HepG2 (cell line): Measurements from ENCODE around the gene ATP10A. TPM values are rescaled to one million over a fixed set of nuclear protein-coding genes. Genes with fewer than 3 reads are reported as not detected.

Source experiments
- ATAC-seq: fragments of 200-7000 bp; cut with Tn5 transposase; 3 replicates; pipeline ENCODE4 v1.9.1; 2020; ENCODE audit warnings: mild to moderate bottlenecking, moderate library complexity
- BruUV-seq: library from RNA; stranded (reverse); fragments of 400-500 nt; replicated peaks from 2 replicates; lab custom pipeline; 2021; lab: Mats Ljungman, UMichigan
- CTCF ChIA-PET: fragments of 300-600 bp; formaldehyde crosslinking; extraction: SDS; loops from one replicate; lab custom pipeline; 2021; ENCODE audit warnings: low total read pairs, inconsistent platforms, low intra/inter-chr PET ratio; lab: Yijun Ruan, JAX
- POLR2A ChIA-PET: fragments of 350-600 bp; sonication (Branson Sonifier 250); formaldehyde crosslinking; loops from one replicate; lab custom pipeline; 2020; ENCODE audit warnings: antibody characterized with exemption, inconsistent platforms; lab: Yijun Ruan, JAX
- DNase-seq: peaks from one replicate; pipeline ENCODE4 v3.0.0-alpha.2; 2015; ENCODE audit warnings: low spot score
- FAIRE-seq: peaks from 3 replicates; lab custom pipeline; 2011; peaks lifted over from hg19 to GRCh38; lab: Jason Lieb, UNC
- H2AFZ ChIP-seq: one replicate; pipeline ENCODE4 v1.6.1; 2011; ENCODE audit warnings: low read length, inconsistent platforms
- H3K27ac ChIP-seq: fragments of 300-600 bp; 3 replicates; pipeline ENCODE4 v1.8.0; 2011; ENCODE audit warnings: mixed run types, mild to moderate bottlenecking, mixed read lengths, low read length, inconsistent platforms; ENCODE audit not compliant: insufficient read depth; ENCODE audit errors: extremely low read length
- H3K27me3 ChIP-seq, 2 experiments: fragments of 200-600 bp in 1 of 2; 2 replicates in 1 of 2; 3 replicates in 1 of 2; pipeline versions ENCODE4 v1.6.0 to v1.8.0; 2011; ENCODE audit warnings: low read length in 2 of 2, mild to moderate bottlenecking in 2 of 2, moderate library complexity in 2 of 2, inconsistent platforms in 1 of 2; ENCODE audit not compliant: insufficient read depth in 2 of 2, control insufficient read depth in 1 of 2
- H3K36me3 ChIP-seq, 2 experiments: fragments of 200-600 bp in 1 of 2; replicated peaks in 1 of 2; 2 replicates in 1 of 2; 3 replicates in 1 of 2; pipeline versions ENCODE4 v1.5.1 to v1.8.0; 2011; ENCODE audit warnings: low read length in 2 of 2, inconsistent platforms in 1 of 2; ENCODE audit not compliant: insufficient read depth in 2 of 2, control insufficient read depth in 1 of 2
- H3K4me1 ChIP-seq: 2 replicates; pipeline ENCODE4 v1.5.1; 2012; ENCODE audit warnings: low read length, inconsistent platforms; ENCODE audit not compliant: insufficient read depth
- H3K4me2 ChIP-seq: 2 replicates; pipeline ENCODE4 v1.6.0; 2011; ENCODE audit warnings: low read depth, low read length, inconsistent platforms
- H3K4me3 ChIP-seq, 3 experiments: fragments of 200-600 bp in 1 of 3; sonication (generic), shearing (Covaris generic) in 1 of 3; replicated peaks in 1 of 3; 2 replicates each; pipeline ENCODE4 v1.5.1; 2011 to 2016; ENCODE audit warnings: low read length in 3 of 3, inconsistent platforms in 2 of 3, low read depth in 2 of 3, mild to moderate bottlenecking in 2 of 3, control low read depth in 1 of 3, mixed read lengths in 1 of 3; ENCODE audit not compliant: insufficient read depth in 1 of 3
- H3K79me2 ChIP-seq: one replicate; pipeline ENCODE4 v1.6.1; 2011; ENCODE audit warnings: low read length, inconsistent platforms; ENCODE audit not compliant: insufficient read depth
- H3K9ac ChIP-seq: 2 replicates; pipeline ENCODE4 v1.6.0; 2011; ENCODE audit warnings: mild to moderate bottlenecking, low read depth, low read length, inconsistent platforms; ENCODE audit not compliant: insufficient read depth
- H3K9me3 ChIP-seq: 2 replicates; pipeline ENCODE4 v1.5.1; 2012; ENCODE audit warnings: mild to moderate bottlenecking, low read length
- H4K20me1 ChIP-seq: 2 replicates; pipeline ENCODE4 v1.6.0; 2011; ENCODE audit warnings: inconsistent platforms, mild to moderate bottlenecking, low read length, moderate library complexity; ENCODE audit not compliant: insufficient read depth
- ATRX ChIP-seq: sonication (generic); formaldehyde crosslinking; IDR thresholded peaks from 2 replicates; pipeline ENCODE4 v1.4.0; 2020; ENCODE audit warnings: missing genetic modification reagents, borderline replicate concordance
- FIP1L1 ChIP-seq: fragments of 200-400 bp; formaldehyde crosslinking; IDR thresholded peaks from 2 replicates; pipeline ENCODE4 v1.6.1; 2018; ENCODE audit warnings: low read depth, mild to moderate bottlenecking, low read length, moderate library complexity, borderline replicate concordance; ENCODE audit not compliant: insufficient read depth
- ZKSCAN5 ChIP-seq: sonication (generic); formaldehyde crosslinking; IDR thresholded peaks from 2 replicates; pipeline ENCODE4 v1.5.1; 2020; ENCODE audit warnings: mild to moderate bottlenecking, missing genetic modification reagents
- ZNF160 ChIP-seq: sonication (generic); formaldehyde crosslinking; IDR thresholded peaks from 2 replicates; pipeline ENCODE4 v1.8.0; 2022; ENCODE audit warnings: mild to moderate bottlenecking, inconsistent platforms, missing genetic modification reagents
- ZNF317 ChIP-seq: sonication (generic); formaldehyde crosslinking; IDR thresholded peaks from 2 replicates; pipeline ENCODE4 v1.5.0; 2020; ENCODE audit warnings: mild to moderate bottlenecking, missing genetic modification reagents
- WGBS: methylation state at CpG from one replicate; pipeline ENCODE4 v1.1.6; 2017; ENCODE audit warnings: low lambda C conversion rate; 5-methylcytosine and 5-hydroxymethylcytosine counted together
- in situ Hi-C: cut with HindIII; loops from 2 replicates; pipeline ENCODE4 v1.10.0; 2017; ENCODE audit warnings: low pct_unique_long_range_greater_than_20kb; ENCODE audit not compliant: extremely low pct_ligation_motif_present
- intact Hi-C: fragments of 100-400 bp; cut with micrococcal nuclease; formaldehyde crosslinking; loops from one replicate; pipeline ENCODE4 v1.10.0; 2022; ENCODE audit not compliant: unreplicated experiment
- polyA plus RNA-seq, 8 experiments: library from polyadenylated mRNA; depleted of rRNA in 3 of 8; stranded (reverse) in 7 of 8; unstranded in 1 of 8; fragments of >200 nt; fragmentation: Illumina TruSeq in 4 of 8; extraction: Trizol in 4 of 8; gene quantifications; 2 replicates each; pipeline versions ENCODE4 v1.2.1 to v1.2.3, GENCODE V29; 2011 to 2016; ENCODE audit warnings: low read depth in 4 of 8, missing spikeins in 1 of 8, mixed read lengths in 1 of 8; ENCODE audit not compliant: insufficient read depth in 1 of 8
- total RNA-seq, 5 experiments: library from RNA; depleted of rRNA; stranded (reverse); fragments of >200 nt; fragmentation: Illumina TruSeq; extraction: Trizol; gene quantifications; 2 replicates each; pipeline ENCODE4 v1.2.3, GENCODE V29; 2016; ENCODE audit warnings: low read depth in 1 of 5
- TF ChIP-seq, protein P1 (sequence below): sonication (generic); formaldehyde crosslinking; IDR thresholded peaks from 2 replicates; pipeline ENCODE4 v1.8.1; 2023; ENCODE audit warnings: mild to moderate bottlenecking, moderate library complexity, missing genetic modification reagents
- TF ChIP-seq, protein P2 (sequence below): sonication (generic); formaldehyde crosslinking; IDR thresholded peaks from 2 replicates; pipeline ENCODE4 v1.4.0; 2020; ENCODE audit warnings: missing genetic modification reagents
- TF ChIP-seq, protein P3 (sequence below): IDR thresholded peaks from 2 replicates; pipeline ENCODE4 v1.6.1; 2016; ENCODE audit warnings: control low read depth
- TF ChIP-seq, protein P4 (sequence below): sonication (generic); formaldehyde crosslinking; IDR thresholded peaks from 2 replicates; pipeline ENCODE4 v1.4.0; 2020; ENCODE audit warnings: low read depth, mild to moderate bottlenecking, missing genetic modification reagents

The ATP10A gene
- total and polyA plus RNA-seq, 2 of the 13 experiments (the other 11 are each of a cell fraction or from before 2014, with no cell fraction given), result 0.58 to 4.2 TPM

DNA sequence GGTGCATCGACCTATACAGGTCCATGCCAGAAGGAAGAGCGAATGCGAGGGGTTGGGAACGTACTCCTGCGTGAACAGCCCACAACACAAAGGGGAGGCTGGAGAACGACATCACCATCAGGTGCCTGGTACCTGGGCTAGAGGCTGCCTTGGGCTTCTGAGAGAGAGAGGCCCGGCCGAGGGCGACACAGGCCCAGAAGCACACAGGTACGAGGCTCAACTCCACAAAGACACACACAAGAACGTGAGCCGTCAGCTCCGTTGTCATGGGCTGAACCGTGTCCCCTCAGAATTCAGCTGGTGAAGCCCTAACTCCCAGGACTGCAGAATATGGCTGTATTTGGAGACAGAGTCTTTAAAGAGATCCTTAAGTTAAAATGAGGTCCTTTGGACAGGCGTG, 134.3 kb downstream of the ATP10A start:
- ChIA-PET CTCF (no interaction called here), POLR2A (no interaction called here)
- Histone ChIP-seq H2AFZ (no peak overlapping the region), H3K79me2 (no peaks in the 10 kb centered on the region), H3K27ac (no peak overlapping the region), H3K4me1 (no peaks in the 10 kb centered on the region), H3K9me3 (no peaks in the 10 kb centered on the region), H4K20me1 (no peaks in the 10 kb centered on the region), H3K27me3 (no peaks in the 10 kb centered on the region), H3K36me3 (no peaks in the 10 kb centered on the region), H3K4me3 (no peak overlapping the region), H3K9ac (no peak overlapping the region), H3K4me2 (no peak overlapping the region)
- 78% methylated on average over 7 of the region's 15 CpGs for WGBS
- in situ Hi-C loops, result no loop called here
- FAIRE-seq, result no peak
- no peak for DNase-seq
- TF ChIP-seq ZKSCAN5, result no peak
- BruUV-seq, result no TSS peak
- intact Hi-C loops, result no loop called here
- ATAC-seq, result no peak

DNA sequence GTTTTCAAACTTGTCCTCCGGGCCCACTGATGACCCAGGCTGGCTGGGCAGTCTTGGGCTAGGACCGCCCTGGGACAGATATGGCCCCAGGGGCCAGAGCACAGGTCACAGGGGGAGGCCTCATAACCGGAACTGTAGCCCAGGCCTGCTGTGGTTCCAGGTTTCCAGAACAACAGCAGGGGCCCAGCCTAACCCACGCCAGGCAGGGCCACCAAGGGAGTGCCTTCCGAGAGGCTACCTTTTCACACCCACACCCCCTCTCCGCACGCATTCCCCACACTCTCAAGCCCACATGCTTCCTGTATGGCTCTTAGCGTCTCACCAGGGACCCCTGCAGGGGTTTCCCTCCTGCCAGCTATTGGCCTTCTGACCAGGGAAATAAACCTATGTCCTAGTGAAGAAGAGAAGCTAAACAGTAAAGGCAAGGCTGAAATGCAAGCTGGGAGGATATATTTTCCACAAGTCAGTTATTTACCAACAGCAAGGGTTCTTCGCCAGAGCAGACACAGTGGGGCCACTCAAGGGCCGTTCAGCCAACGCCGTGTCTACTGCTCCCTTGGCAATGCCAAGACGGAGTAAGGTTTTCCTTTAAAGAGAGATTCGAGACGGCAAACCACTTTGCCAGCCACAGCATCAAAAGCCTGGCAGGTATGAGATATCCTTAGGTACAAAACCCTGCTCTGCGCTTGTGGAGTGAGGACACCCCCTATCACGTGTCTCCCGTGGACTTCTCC, 135.1 kb downstream of the ATP10A start:
- Histone ChIP-seq H3K9me3 (no peaks in the 10 kb centered on the region), H3K4me2 (no peak overlapping the region), H3K36me3 (no peaks in the 10 kb centered on the region), H3K27me3 (no peaks in the 10 kb centered on the region), H3K9ac (no peak overlapping the region), H3K4me1 (no peaks in the 10 kb centered on the region), H3K27ac (no peak overlapping the region), H3K79me2 (no peaks in the 10 kb centered on the region), H4K20me1 (no peaks in the 10 kb centered on the region), H3K4me3 (no peak overlapping the region), H2AFZ (no peak overlapping the region)
- FAIRE-seq, result no peak
- POLR2A ChIA-PET, result no interaction called here
- no peak for DNase-seq
- WGBS, result 65% methylated on average over 15 of the region's 18 CpGs
- no TSS peak for BruUV-seq
- ATAC-seq, result no peak
- CTCF ChIA-PET, result no interaction called here
- intact Hi-C loops (no loop called here), in situ Hi-C loops (no loop called here)
- TF ChIP-seq, protein P1, sequence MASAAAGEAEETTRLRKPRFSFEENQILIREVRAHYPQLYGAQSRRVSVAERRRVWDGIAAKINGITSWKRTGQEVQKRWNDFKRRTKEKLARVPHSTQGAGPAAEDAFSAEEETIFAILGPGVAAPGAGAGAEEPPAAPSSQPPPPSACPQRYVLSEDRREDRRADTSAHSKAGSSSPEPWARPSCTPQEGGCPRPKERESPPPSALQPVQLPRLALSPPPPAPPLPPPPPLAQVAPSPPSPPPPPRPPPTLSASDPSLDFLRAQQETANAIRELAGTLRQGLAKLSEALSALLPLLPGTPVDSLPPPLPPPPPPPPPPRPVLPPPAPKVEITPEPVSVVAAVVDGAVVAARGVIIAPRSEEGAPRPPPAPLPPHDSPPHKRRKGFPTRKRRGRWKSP (CRISPR knock-in tag), result no peak
- TF ChIP-seq ZNF160 (no peak), ATRX (CRISPR knock-in tag) (no peak), ZNF317 (CRISPR knock-in tag) (no peak), FIP1L1 (no peak)
- TF ChIP-seq, protein P2, sequence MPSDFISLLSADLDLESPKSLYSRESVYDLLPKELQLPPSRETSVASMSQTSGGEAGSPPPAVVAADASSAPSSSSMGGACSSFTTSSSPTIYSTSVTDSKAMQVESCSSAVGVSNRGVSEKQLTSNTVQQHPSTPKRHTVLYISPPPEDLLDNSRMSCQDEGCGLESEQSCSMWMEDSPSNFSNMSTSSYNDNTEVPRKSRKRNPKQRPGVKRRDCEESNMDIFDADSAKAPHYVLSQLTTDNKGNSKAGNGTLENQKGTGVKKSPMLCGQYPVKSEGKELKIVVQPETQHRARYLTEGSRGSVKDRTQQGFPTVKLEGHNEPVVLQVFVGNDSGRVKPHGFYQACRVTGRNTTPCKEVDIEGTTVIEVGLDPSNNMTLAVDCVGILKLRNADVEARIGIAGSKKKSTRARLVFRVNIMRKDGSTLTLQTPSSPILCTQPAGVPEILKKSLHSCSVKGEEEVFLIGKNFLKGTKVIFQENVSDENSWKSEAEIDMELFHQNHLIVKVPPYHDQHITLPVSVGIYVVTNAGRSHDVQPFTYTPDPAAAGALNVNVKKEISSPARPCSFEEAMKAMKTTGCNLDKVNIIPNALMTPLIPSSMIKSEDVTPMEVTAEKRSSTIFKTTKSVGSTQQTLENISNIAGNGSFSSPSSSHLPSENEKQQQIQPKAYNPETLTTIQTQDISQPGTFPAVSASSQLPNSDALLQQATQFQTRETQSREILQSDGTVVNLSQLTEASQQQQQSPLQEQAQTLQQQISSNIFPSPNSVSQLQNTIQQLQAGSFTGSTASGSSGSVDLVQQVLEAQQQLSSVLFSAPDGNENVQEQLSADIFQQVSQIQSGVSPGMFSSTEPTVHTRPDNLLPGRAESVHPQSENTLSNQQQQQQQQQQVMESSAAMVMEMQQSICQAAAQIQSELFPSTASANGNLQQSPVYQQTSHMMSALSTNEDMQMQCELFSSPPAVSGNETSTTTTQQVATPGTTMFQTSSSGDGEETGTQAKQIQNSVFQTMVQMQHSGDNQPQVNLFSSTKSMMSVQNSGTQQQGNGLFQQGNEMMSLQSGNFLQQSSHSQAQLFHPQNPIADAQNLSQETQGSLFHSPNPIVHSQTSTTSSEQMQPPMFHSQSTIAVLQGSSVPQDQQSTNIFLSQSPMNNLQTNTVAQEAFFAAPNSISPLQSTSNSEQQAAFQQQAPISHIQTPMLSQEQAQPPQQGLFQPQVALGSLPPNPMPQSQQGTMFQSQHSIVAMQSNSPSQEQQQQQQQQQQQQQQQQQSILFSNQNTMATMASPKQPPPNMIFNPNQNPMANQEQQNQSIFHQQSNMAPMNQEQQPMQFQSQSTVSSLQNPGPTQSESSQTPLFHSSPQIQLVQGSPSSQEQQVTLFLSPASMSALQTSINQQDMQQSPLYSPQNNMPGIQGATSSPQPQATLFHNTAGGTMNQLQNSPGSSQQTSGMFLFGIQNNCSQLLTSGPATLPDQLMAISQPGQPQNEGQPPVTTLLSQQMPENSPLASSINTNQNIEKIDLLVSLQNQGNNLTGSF, result no peak
- TF ChIP-seq, protein P3, sequence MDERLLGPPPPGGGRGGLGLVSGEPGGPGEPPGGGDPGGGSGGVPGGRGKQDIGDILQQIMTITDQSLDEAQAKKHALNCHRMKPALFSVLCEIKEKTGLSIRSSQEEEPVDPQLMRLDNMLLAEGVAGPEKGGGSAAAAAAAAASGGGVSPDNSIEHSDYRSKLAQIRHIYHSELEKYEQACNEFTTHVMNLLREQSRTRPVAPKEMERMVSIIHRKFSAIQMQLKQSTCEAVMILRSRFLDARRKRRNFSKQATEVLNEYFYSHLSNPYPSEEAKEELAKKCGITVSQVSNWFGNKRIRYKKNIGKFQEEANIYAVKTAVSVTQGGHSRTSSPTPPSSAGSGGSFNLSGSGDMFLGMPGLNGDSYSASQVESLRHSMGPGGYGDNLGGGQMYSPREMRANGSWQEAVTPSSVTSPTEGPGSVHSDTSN (CRISPR knock-in tag), result no peak
- TF ChIP-seq, protein P4, sequence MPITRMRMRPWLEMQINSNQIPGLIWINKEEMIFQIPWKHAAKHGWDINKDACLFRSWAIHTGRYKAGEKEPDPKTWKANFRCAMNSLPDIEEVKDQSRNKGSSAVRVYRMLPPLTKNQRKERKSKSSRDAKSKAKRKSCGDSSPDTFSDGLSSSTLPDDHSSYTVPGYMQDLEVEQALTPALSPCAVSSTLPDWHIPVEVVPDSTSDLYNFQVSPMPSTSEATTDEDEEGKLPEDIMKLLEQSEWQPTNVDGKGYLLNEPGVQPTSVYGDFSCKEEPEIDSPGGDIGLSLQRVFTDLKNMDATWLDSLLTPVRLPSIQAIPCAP (CRISPR knock-in tag), result no peak
